ENCODE data around the gene UTRN.

GRCh38 chr6:144248476-144249301 is 36.4 kb upstream of the UTRN start:
- TF ChIP-seq CTCF (conservative IDR thresholded peaks at IDR 0.05; ENCODE audit: low read length) (no peak), EZH2phosphoT487 (IDR thresholded peaks at IDR 0.05; ENCODE audit: borderline replicate concordance, low read depth, low read length) (no peak)

Measured in OCI-LY7 (cell line).